BE2C (cell line): Measurements from ENCODE around the gene SNRPF.

Experiments
- DNase-seq: peaks from one replicate; pipeline ENCODE4 v3.0.0-alpha.2; 2020
- H3K27me3 ChIP-seq: fragments of 250-450 bp; sonication (Bioruptor Pico); 2 replicates; pipeline ENCODE4 v1.5.1; 2020; ENCODE audit warnings: mild to moderate bottlenecking
- H3K36me3 ChIP-seq: fragments of 250-450 bp; sonication (Bioruptor Pico); 2 replicates; pipeline ENCODE4 v1.5.1; 2020; ENCODE audit warnings: mild to moderate bottlenecking
- H3K4me1 ChIP-seq: fragments of 250-450 bp; sonication (Bioruptor Pico); 2 replicates; pipeline ENCODE4 v1.5.1; 2020
- H3K4me3 ChIP-seq: 2 replicates; pipeline ENCODE4 v1.5.1; 2011; ENCODE audit warnings: low read depth, low read length
- H3K9me3 ChIP-seq: fragments of 250-450 bp; sonication (Bioruptor Pico); 2 replicates; pipeline ENCODE4 v1.5.1; 2020
- TF ChIP-seq, protein P1 (sequence below): IDR thresholded peaks from 2 replicates; pipeline ENCODE4 v1.5.1; 2012; ENCODE audit warnings: mild to moderate bottlenecking, low read depth, low read length

SNRPF gene

DNA sequence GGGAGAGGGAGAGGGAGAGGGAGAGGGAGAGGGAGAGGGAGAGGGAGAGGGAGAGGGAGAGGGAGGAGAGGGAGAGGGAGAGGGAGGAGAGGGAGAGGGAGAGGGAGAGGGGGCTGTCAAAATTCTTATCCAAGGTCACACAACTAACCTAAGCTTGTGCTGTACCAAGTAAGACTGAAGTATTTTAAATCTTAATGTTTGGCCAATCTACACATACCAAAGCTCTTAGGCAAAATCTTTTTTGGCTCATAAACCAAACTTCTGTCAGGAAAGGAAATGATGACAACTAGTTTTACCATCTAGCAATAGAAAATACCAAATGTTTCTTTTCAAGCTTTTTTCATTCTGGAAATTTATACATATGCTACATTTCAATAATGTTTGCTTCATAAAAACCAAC lies 49.8 kb downstream of the SNRPF start:
- TF ChIP-seq, protein P1, sequence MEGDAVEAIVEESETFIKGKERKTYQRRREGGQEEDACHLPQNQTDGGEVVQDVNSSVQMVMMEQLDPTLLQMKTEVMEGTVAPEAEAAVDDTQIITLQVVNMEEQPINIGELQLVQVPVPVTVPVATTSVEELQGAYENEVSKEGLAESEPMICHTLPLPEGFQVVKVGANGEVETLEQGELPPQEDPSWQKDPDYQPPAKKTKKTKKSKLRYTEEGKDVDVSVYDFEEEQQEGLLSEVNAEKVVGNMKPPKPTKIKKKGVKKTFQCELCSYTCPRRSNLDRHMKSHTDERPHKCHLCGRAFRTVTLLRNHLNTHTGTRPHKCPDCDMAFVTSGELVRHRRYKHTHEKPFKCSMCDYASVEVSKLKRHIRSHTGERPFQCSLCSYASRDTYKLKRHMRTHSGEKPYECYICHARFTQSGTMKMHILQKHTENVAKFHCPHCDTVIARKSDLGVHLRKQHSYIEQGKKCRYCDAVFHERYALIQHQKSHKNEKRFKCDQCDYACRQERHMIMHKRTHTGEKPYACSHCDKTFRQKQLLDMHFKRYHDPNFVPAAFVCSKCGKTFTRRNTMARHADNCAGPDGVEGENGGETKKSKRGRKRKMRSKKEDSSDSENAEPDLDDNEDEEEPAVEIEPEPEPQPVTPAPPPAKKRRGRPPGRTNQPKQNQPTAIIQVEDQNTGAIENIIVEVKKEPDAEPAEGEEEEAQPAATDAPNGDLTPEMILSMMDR: no peak
- Histone ChIP-seq H3K36me3 (no peaks in the 10 kb centered on the region), H3K4me1 (no peaks in the 10 kb centered on the region), H3K27me3 (no peaks in the 10 kb centered on the region; the same call in 1 of the 2 replicates), H3K4me3 (no peak overlapping the region), H3K9me3 (no peaks in the 10 kb centered on the region)
- no peak for DNase-seq

DNA sequence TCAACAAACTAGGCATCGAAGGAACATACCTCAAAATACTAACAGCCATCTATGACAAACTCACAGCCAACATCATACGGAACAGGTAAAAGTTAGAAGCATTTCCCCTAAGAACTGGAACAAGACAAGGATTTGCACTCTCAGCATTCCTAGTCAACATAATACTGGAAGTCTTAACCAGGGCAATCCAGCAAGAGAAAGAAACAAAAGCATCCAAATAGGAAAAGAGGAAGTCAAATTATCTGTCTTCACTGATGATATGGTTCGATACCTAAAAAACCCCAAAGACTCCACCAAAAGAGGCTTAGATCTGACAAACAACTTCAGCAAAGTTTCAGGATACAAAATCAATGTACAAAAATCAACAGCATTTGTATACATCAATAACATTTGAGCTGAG lies 51.1 kb downstream of the SNRPF start:
- TF ChIP-seq, protein P1: no peak
- Histone ChIP-seq H3K9me3 (no peaks in the 10 kb centered on the region), H3K27me3 (no peaks in the 10 kb centered on the region), H3K4me1 (no peaks in the 10 kb centered on the region), H3K36me3 (no peaks in the 10 kb centered on the region), H3K4me3 (no peak overlapping the region)
- no peak for DNase-seq
